GM12872 (cell line): Measurements from ENCODE around the gene LCN1.

Experiments used
- TF ChIP-seq, protein P1 (sequence below): IDR thresholded peaks from 3 replicates; pipeline ENCODE4 v1.5.1; 2011; ENCODE audit warnings: low read depth, mild to moderate bottlenecking, low read length, moderate library complexity; ENCODE audit not compliant: insufficient read depth

Gene LCN1

DNA sequence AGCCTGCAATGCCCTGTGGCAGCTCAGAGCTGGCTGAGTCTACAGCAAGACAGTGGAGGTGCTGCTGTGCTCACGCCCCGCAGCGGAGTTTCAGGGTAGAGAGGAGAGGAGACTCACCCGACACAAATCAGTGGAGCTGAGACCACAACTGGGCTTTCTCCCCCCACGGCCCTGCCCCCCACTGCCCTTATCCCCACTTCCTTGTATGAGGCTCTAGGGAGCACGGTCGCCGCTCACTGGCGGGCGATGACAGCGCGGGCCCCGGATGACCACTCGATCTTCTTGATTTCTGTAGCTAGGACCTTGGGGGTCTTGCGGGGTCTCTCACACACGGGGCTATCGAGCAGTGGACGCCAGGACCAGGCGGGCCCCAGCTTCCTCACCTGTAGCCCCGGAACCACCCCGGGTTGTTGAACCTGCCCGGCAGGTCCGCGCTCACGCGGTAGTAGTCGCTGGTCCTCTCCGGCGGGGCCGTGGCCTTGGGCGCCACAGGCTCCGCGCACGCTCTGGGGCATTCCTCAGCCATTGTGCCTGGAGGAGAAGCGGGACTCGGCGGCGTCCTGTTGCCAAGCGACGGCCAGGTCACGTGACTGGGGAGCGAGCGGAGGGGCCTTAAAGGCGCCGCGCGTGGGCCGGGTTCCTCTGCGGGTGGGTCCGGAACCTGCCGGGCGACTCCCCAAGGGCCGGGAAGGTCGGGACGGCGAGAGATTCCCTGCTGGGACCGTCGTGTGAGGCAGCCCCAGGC lies 21.7 kb upstream of the LCN1 start:
- TF ChIP-seq, protein P1, sequence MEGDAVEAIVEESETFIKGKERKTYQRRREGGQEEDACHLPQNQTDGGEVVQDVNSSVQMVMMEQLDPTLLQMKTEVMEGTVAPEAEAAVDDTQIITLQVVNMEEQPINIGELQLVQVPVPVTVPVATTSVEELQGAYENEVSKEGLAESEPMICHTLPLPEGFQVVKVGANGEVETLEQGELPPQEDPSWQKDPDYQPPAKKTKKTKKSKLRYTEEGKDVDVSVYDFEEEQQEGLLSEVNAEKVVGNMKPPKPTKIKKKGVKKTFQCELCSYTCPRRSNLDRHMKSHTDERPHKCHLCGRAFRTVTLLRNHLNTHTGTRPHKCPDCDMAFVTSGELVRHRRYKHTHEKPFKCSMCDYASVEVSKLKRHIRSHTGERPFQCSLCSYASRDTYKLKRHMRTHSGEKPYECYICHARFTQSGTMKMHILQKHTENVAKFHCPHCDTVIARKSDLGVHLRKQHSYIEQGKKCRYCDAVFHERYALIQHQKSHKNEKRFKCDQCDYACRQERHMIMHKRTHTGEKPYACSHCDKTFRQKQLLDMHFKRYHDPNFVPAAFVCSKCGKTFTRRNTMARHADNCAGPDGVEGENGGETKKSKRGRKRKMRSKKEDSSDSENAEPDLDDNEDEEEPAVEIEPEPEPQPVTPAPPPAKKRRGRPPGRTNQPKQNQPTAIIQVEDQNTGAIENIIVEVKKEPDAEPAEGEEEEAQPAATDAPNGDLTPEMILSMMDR, result no peak

DNA sequence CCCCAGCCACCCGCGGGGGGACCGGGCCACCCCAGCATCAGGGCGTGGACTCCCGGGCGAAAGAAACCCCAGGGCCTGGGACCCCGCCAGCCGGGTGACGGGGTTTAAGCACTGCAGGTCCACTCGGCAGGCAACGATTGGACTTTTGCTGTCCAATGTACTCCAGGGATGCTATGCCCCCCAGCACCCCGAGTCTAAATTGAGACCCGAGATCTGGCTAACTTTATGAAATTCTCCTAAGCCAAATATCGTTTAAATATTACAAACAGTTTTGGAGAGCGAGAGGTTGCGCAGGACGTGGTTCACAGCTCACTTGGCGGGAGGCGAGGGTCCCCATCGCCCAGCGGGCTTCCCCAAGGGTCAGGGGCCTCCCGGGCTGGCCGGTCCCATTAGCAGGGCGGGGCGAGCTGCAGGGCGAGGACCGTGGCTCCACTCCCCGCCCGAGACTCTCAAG lies 21.1 kb upstream of the LCN1 start:
- TF ChIP-seq, protein P1, result no peak

DNA sequence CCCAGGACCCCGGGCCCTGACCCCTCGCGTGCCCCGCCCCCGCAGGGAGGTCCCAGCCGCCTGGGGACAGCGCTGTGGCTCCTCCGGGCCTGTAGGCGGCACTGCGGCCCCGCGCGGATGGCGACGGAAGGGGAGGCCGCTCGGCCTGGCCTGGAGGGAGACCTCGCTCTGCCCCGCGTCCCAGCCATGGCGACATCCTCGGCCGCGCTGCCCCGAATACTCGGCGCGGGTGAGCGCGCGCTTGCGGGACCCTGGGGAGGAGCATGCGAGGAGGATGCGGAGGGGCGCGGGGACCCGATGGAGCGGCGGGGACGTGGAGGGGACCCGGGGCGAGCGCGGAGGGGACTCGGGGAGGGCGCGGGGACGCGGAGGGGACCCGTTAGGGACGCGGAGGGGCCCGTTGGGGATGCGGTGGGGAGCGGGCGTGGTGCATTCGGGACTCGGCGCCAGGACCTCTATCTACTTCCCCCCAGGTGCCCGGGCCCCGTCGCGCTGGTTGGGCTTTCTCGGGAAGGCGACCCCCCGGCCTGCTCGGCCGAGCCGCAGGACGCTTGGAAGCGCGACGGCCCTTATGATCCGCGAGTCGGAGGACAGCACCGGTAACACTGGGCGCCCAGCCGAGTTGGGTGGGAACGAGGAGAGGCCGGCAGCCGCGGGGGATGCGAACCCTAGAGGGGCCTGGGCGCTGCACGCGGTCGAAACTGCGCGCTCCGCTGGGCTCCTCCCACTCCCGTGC lies 20.5 kb upstream of the LCN1 start, which contains the start of gene MRPS2:
TSS of gene MRPS2 (plus strand) at position 158 of the 736 bp plus-strand sequence. CDS start at position 187, 29 bp downstream.
- TF ChIP-seq, protein P1, result peak; percentile 88

DNA sequence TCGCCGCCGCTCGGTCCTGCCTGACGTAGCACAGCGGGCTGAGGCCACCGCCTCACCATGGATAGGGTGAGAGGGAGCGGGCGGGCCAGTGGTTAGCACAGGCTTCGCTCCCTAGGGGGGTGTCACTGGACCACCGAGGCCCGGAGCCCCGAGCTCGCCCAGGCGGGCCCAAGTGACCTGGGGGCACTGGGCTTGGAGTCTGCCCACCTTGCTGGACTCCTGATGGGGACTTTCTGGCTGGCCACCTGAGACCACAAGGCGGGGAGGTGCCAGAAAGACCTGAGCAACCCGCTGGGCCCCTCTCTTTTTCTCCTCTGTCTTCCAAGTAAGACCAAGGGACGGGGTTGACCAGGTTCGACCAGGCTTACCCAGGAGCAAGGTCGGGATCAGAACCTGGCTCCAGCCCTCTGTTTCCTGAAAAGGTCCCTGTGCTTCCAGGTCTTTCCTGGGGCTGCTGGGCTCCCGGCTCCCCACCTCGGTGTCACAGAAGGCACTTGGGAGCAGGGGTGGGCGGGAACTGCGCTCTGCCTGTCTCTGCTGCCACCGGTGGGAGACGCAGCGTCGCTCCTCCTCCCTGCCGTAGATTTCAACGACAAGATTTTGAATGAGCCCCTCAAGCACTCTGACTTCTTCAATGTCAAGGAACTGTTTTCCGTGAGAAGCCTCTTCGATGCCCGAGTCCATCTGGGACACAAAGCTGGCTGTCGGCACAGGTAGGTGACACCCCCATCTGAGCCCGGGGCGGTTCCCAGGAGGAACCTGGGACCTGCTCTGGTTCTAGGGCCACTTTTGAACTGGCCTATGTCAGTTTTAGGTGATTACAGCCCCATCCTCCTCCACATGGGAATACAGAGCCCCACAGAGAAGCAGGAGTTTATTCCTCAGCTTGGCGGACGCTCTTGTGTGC lies 19.7 kb upstream of the LCN1 start:
- TF ChIP-seq, protein P1, result no peak

DNA sequence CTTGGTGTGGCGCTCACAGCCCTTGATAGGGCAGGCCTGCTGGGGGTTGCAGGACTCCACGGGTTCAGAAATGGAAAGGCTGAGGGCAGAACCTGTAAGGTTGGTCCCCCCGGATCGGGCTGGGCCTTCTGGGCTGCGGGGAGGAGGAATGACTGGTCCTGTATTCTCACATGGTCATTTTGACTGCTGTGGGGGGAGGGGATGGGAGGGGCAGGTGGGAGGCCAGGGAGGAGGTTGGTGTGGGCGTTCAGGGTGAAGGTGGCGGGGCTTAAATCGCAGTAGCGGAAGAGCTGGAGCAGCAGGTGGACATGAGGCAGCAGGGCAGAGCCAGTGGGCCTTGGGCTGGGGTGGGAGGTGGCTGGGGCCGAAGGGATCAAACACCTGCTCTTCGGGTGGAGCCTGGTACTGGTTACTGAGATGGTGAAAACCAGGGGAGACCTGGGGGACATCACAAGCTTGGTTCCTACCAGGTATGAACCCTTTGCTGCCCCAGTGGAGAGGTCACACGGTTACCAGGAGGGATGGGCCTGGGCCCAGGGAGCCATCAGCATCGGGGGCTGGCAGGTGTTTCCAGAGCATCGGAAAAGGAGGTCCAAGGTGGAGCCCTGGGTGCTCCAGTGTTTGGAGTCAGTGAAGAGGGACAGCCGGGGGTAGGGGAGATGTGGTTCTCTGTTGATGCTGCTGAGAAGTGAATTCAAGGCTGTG lies 18.9 kb upstream of the LCN1 start:
- TF ChIP-seq, protein P1, result no peak

DNA sequence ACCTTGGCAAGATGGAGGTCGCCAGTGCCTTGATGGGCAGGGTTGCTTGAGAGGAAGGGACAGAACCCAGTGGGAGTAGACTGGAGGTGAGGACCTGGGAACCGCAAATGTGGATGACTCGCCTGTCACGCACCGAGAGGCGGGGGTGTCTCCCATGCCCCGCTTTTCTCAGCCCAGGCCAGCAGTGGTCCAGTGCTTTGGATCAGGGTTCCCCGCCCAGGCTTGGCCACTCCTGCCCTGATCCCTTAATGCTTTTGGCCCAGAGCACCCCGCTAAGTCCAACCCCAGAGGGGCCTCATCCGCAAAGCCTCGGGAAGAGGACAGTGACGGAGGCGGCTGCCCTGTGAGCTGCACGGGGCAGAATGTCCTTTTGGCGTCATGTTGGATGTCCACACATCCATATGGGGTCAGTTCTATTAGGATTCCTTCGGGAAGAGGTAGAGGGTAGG lies 18.3 kb upstream of the LCN1 start:
- TF ChIP-seq, protein P1, result no peak
